SK-N-DZ (cell line): ENCODE results near the gene APBA2.

Experiments
- DNase-seq: peaks from one replicate; pipeline ENCODE4 v3.0.0-alpha.2; 2015; ENCODE audit warnings: low spot score

Gene APBA2

GRCh38 chr15:29116970-29117700 lies 231.4 kb downstream of the APBA2 start:
- no peak for DNase-seq

DNA sequence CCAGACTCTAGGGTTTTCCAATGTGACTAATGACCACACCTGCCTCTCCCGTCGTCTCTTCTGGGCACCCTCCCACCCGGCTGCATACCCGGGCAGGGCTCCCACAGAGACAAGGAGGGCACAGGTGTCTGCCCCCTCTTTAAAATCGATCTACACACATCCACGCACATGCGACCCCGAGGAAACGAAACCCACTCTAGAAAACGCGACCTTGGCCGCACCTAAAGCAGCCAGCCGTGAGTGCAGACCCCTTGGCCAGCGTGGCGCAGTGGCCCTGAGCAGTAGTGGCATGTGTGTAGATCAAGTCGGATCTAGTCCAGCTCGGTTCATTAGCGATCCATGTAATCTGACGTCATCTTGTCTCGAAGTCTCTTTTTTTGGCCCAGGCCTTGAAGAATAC lies 232.0 kb downstream of the APBA2 start:
- DNase-seq = no peak

DNA sequence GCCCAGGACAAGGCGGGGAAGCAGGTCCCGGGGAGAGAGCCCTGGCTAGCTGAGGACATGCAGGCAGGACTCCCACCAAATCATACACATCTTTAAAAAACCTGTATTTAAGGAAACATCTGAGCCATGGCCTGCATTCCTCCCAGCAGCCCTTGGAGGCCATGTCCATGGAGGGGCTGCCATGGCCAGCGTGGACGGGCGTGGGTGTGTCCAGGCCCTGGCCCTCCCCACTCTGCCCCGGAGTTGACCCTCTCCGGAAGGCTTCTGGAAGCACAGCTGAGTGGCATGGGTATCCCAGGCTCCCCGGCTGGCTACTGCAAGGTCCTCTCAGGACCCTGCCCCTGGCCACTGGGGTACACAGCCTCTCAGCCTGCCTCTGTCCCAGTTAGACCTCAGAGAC lies 234.1 kb downstream of the APBA2 start:
- DNase-seq = no peak

GRCh38 chr15:29120593-29121368 lies 235.0 kb downstream of the APBA2 start:
- no peak for DNase-seq

GRCh38 chr15:29121369-29121656 lies 235.5 kb downstream of the APBA2 start:
- no peak for DNase-seq

DNA sequence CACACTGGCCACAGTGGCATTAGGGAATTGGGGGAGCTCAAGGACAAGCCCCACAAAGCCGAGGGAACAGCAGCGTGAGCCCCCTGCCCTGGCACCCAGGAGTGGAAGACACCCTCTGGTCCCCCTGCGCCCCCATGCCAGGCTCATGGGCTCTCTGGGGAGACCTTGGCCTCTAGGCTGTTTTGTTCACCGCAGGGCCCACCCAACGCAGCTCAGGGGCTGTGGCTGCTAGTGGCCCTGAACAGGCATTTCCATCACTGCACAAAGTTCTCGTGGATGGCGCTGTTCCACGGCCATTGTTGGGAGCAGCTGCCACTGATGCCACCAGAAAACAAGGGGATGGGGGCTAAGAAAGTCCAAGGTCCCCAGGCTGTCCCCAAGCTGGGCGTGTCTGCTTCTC lies 236.1 kb downstream of the APBA2 start:
- DNase-seq = no peak

- DNase-seq = no peak
Observed at GRCh38 chr15:29122506-29122905, 236.7 kb downstream of the APBA2 start.

GRCh38 chr15:29123171-29123570 lies 237.4 kb downstream of the APBA2 start:
- no peak for DNase-seq

GRCh38 chr15:29123991-29124390 lies 238.2 kb downstream of the APBA2 start:
- DNase-seq = no peak

- DNase-seq = peak; percentile 53
Observed at GRCh38 chr15:29124581-29125381, 239.0 kb downstream of the APBA2 start.

DNA sequence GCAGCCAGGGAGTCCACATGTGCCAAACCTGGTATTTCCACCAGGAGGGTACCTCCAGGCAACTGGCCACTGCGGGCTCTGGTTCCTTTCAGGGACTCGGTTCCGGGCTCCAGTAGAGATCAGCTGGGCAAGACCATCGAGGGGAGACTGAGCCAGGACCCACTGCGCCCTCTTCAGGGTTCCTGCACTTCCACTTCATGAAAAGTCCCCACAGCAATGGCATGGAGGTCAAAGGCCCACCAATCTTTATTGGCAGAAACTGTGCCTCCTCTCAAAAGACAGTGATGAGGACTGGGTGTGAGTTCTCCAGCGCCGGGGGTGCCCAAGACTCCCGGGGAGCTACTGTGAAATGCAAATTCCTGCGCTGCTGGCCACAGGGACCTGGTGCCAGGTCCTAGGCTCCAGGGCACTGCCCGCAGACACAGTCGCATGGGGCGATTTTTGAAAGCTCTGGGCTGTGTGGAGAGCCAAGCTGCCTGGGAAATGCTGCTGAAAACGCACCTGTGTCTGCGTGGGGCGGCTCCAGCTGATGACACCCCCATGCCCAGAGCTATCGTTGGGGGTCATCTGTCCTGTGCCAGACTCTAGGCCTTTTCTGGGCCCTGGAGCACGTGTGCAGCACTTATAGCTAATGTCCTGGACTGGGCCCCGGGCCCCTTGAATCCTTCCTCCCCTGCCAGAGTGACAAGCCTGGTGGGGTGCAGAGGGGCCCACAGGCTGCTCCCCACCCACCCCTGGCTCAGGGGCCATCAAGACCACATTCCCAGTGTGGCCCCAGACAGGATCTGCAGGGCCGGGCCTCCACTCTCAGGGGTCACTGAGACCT lies 239.8 kb downstream of the APBA2 start:
- no peak for DNase-seq

DNA sequence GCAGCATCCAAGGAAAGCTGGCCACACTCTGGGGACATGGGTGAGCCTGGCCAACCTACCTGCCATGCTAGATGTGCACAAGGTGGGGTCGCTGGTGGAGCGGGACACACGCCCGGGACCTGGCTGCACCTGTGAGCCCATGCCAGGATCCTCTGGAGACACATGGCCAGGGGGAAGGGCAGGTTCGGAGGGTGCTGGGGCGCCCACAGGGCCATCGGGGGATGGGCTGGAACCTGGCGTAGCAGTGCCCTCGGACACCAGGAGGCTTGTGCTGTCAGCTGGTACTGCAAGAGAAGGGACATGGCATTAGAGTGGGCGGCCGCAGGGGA lies 240.4 kb downstream of the APBA2 start:
- no peak for DNase-seq

- DNase-seq = peak; percentile 79
Observed at GRCh38 chr15:29126821-29127461, 241.2 kb downstream of the APBA2 start.

- no peak for DNase-seq
Observed at GRCh38 chr15:29127506-29128430, 242.0 kb downstream of the APBA2 start.

DNA sequence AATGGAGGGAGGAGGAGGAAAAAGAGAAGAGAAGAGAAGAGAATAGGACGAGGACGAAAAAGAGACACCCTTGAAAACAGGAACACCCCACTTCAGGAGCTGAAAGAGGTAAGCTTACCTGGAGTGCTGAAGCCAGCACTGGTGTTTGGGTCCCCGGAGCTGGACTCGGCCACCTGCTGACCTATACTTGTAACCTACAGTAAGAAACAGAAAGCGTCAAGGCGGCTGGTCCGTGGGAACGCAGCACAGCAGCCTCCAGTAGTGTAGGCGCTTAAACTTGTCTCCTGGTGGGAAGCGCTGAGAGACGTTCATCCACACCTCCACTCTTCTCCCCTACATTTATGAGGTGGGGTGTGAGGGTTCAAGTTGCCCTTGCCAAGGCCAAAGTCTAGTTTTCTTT lies 242.9 kb downstream of the APBA2 start:
- DNase-seq = no peak

- DNase-seq = no peak
Observed at GRCh38 chr15:29129221-29129620, 243.4 kb downstream of the APBA2 start.

DNA sequence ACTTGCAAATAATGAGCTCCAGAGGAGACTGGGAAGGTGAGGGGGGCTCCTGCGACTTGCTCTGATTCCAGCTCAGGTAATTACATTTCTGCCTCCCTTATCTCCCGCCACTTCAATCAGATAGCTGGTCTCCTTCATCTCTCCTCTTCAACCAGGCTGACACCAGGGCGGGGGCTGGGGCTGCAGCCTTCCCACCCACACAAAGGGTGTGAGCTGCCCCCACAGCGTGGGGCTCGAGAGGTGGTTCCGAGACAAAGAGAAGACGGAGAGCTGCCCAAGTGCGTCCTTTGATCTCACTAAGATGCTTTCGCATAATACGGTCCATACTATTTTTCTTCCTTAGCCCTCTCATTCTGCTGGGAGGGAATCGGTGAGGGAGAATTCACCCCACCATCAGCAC lies 244.2 kb downstream of the APBA2 start:
- DNase-seq = peak; percentile 56

DNA sequence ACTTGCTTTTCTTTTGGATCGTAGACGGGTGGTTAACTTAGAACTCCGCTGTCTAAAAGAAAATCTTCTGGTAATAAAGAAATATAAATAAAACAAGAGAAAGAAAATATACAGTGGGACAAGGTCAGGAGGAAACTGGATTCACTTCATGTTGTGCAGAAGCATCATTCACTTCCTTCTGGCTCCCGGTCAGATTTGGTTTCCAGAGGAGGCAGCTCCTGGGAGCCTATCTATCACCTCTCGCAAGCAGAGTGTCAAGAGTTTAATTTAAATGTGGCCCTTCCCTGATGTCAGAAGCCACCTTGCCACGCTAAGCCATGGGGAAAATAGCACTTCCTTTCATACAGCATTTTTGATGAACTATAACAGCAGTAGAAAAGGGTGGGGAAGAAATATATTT lies 244.7 kb downstream of the APBA2 start:
- DNase-seq = no peak

- no peak for DNase-seq
Observed at GRCh38 chr15:29130951-29131839, 245.4 kb downstream of the APBA2 start.
